HEK293 (cell line): ENCODE measurements around the gene TMEM131L.

Source experiments
- PRDM1 ChIP-seq: fragments of 450-650 bp; formaldehyde crosslinking; IDR thresholded peaks from 2 replicates; pipeline ENCODE4; 2016; ENCODE audit warnings: missing biosample characterization, missing genetic modification characterization
- PRDM4 ChIP-seq: fragments of 450-650 bp; formaldehyde crosslinking; IDR thresholded peaks from 2 replicates; pipeline ENCODE4 v1.5.1; 2017; ENCODE audit warnings: missing biosample characterization, missing genetic modification characterization
- TRIM28 ChIP-seq: IDR thresholded peaks from 2 replicates; pipeline ENCODE4 v1.6.1; 2011; ENCODE audit warnings: low read length, control low read depth, borderline replicate concordance
- ZFP3 ChIP-seq: fragments of 450-650 bp; formaldehyde crosslinking; IDR thresholded peaks from 2 replicates; pipeline ENCODE4 v1.5.1; 2016; ENCODE audit warnings: low read depth, missing biosample characterization, missing genetic modification characterization
- ZNF324 ChIP-seq: fragments of 450-650 bp; formaldehyde crosslinking; IDR thresholded peaks from 2 replicates; pipeline ENCODE4 v1.5.1; 2016; ENCODE audit warnings: missing biosample characterization, missing genetic modification characterization
- ZNF513 ChIP-seq: fragments of 450-650 bp; IDR thresholded peaks from 2 replicates; pipeline ENCODE4 v1.5.1; 2018; ENCODE audit warnings: missing biosample characterization, missing genetic modification characterization
- ZNF76 ChIP-seq: fragments of 450-650 bp; formaldehyde crosslinking; IDR thresholded peaks from 2 replicates; pipeline ENCODE4; 2016; ENCODE audit warnings: low read depth, missing biosample characterization, missing genetic modification characterization, borderline replicate concordance
- TF ChIP-seq, protein P1 (sequence below): fragments of 450-650 bp; formaldehyde crosslinking; IDR thresholded peaks from 2 replicates; pipeline ENCODE4 v1.5.1; 2016; ENCODE audit warnings: missing biosample characterization, missing genetic modification characterization

GRCh38 chr4:153522802-153523094, 56.6 kb downstream of the TMEM131L start:
- TF ChIP-seq PRDM4 (tag by site-specific recombination), result no peak
- TF ChIP-seq, protein P1, sequence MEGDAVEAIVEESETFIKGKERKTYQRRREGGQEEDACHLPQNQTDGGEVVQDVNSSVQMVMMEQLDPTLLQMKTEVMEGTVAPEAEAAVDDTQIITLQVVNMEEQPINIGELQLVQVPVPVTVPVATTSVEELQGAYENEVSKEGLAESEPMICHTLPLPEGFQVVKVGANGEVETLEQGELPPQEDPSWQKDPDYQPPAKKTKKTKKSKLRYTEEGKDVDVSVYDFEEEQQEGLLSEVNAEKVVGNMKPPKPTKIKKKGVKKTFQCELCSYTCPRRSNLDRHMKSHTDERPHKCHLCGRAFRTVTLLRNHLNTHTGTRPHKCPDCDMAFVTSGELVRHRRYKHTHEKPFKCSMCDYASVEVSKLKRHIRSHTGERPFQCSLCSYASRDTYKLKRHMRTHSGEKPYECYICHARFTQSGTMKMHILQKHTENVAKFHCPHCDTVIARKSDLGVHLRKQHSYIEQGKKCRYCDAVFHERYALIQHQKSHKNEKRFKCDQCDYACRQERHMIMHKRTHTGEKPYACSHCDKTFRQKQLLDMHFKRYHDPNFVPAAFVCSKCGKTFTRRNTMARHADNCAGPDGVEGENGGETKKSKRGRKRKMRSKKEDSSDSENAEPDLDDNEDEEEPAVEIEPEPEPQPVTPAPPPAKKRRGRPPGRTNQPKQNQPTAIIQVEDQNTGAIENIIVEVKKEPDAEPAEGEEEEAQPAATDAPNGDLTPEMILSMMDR (tag by site-specific recombination), result no peak
- no peak for TF ChIP-seq ZFP3 (tag by site-specific recombination)
- TF ChIP-seq TRIM28, result no peak
- no peak for TF ChIP-seq ZNF513
- no peak for TF ChIP-seq ZNF76 (tag by site-specific recombination)
- no peak for TF ChIP-seq ZNF324 (tag by site-specific recombination)
- no peak for TF ChIP-seq PRDM1 (tag by site-specific recombination)
